AG09309 (cell line): ENCODE results near the gene SPOCK3.
"Not testable (repeated sequence)": the region's sequence is repeated elsewhere in the genome, so short reads cannot be mapped to it uniquely, and the experiment has no call there.

Experiments used
- DNase-seq: peaks from one replicate; pipeline ENCODE4 v3.0.0-alpha.2; 2010; ENCODE audit warnings: low read depth
- H3K4me3 ChIP-seq: 2 replicates; pipeline ENCODE4 v1.5.1; 2011; ENCODE audit warnings: mild to moderate bottlenecking, low read depth, low read length, moderate library complexity; ENCODE audit not compliant: control insufficient read depth
- TF ChIP-seq, protein P1 (sequence below): IDR thresholded peaks from 2 replicates; pipeline ENCODE4 v1.5.1; 2011; ENCODE audit warnings: mild to moderate bottlenecking, low read depth, low read length, inconsistent platforms; ENCODE audit not compliant: insufficient read depth, control insufficient read depth; ENCODE audit errors: missing control alignments

SPOCK3 gene

DNA sequence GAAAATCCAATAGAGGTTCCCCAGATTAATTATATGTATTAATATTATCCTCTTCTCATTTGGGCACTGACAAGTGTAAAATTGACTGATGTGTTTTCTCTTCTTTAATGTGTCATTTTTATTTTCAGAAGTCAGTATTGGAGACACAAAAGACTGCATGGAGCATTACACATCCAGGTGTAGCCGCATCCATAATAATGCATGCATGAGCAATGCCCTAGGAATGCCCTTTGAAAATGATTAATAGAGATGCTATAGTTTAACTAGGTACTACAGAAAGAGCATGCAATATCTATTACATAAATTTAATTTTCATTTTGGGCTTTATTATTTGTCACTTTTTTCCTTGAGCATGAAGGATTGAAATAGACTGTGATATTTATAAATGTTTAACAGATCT is 509.9 kb downstream of the SPOCK3 start:
- TF ChIP-seq, protein P1, sequence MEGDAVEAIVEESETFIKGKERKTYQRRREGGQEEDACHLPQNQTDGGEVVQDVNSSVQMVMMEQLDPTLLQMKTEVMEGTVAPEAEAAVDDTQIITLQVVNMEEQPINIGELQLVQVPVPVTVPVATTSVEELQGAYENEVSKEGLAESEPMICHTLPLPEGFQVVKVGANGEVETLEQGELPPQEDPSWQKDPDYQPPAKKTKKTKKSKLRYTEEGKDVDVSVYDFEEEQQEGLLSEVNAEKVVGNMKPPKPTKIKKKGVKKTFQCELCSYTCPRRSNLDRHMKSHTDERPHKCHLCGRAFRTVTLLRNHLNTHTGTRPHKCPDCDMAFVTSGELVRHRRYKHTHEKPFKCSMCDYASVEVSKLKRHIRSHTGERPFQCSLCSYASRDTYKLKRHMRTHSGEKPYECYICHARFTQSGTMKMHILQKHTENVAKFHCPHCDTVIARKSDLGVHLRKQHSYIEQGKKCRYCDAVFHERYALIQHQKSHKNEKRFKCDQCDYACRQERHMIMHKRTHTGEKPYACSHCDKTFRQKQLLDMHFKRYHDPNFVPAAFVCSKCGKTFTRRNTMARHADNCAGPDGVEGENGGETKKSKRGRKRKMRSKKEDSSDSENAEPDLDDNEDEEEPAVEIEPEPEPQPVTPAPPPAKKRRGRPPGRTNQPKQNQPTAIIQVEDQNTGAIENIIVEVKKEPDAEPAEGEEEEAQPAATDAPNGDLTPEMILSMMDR, result no peak
- no peak for DNase-seq
- H3K4me3 ChIP-seq, result no peak overlapping the region

DNA sequence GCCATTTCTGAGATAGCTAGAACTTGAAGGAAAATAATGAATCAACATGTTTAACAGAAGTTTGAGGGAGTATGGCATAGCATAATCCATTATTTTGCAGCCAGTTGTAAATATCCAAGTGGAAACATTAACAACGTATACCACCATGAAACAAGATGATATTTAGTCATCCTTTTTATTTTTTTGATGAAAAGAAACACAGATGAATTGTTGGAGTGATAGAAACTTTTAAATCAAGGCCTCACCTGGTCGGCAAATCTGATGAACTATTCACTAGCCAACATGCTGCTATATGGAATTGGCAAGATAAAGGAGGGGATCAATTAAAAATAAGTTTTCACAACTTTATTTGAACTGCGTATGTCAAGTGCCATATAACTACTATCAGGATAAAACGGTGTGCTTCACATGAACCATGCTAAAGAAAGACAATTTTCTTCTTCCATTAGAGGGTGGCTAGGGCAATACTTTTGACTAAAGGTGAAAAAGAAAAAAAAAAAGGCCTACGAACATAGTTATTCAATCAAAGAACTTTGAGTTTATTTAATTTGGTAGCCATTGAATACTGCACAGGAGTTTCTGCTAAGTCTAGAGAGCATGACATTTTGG is 510.7 kb downstream of the SPOCK3 start:
- no peak overlapping the region for H3K4me3 ChIP-seq
- TF ChIP-seq, protein P1, result no peak
- no peak for DNase-seq

DNA sequence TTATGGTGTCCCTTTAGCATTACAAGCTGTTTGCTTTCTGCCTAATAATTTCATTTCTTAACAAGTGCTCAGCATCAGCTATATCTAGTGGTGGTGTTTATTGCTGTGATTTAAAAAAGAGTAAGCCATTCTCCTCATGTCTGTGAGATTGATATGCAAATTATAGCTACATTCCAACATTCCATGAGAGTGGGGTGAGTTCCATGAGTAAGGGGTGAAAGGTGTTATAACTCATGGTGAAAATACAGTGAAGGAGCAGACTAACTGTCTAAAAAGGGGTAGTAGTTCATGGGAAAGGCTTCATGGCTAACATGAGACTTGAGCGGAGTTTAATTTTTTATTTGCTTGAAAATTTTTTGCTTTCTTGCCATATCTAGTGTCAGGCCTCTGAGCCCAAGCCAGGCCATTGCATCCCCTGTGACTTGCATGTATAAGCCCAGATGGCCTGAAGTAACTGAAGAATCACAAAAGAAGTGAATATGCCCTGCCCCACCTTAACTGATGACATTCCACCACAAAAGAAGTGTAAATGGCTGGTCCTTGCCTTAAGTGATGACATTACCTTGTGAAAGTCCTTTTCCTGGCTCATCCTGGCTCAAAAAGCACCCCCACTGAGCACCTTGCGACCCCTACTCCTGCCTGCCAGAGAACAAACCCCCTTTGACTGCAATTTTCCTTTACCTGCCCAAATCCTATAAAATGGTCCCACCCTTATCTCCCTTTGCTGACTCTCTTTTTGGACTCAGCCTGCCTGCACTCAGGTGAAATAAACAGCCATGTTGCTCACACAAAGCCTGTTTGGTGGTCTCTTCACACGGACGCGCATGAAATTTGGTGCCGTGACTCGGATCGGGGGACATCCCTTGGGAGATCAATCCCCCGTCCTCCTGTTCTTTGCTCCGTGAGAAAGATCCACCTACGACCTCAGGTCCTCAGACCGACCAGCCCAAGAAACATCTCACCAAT is 518.3 kb downstream of the SPOCK3 start:
- H3K4me3 ChIP-seq, DNase-seq: not testable (repeated sequence)

DNA sequence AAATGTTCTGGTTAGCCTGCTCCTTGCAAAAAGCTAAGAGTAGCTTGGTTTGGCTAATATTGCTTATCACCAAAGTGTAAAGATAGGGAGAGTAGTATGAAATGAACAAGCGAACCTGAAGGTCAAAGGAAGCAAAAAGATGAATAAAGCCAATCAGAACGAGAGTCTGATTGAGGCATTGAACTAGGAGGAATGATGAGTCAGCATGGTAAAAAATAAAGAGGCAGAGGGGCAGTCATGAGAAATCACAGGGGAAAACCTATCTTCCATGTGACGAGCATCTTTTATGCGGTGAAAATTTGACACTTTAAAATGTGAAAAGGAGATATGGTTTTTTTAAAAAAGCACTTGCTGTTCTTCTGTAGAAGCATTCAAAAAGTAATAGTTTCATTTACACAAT is 533.7 kb downstream of the SPOCK3 start:
- H3K4me3 ChIP-seq, result no peak overlapping the region
- DNase-seq, result no peak
- TF ChIP-seq, protein P1, result no peak

DNA sequence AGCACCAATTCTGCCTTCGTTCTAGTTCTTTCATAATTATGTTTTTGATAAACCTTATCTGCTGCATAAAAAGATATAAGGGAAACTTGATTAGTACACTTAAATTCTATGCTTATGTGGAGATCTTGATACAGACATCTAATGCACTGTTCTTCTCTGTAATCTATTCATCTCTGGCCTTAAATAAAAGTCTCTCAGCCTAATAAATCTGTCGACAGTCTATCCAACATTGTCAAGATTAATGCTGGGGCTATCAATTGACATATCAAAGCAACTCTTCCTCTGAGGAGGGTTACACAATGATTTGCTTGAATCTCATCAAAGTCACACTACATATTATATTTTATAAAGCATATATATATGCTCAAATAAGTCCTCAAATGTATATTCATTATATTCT is 545.5 kb downstream of the SPOCK3 start:
- no peak overlapping the region for H3K4me3 ChIP-seq
- no peak for DNase-seq
- TF ChIP-seq, protein P1, result no peak

DNA sequence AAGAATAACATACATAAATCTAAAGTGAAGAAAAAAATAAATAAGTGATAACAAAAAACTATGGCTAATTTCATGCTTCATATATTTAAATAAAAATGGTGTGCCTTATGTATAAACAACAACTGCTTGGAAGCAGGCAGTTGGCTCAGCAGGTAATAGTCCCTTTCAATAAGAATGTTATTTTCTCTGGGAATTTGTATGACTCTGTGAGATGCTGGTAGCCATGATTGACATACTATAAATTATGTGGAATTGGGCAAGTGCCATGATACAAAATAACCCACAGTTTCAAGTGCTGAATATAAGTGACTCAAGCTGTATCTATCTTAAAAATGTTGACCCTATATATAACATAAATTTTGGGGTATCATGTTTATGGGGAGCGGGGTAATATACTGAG is 546.5 kb downstream of the SPOCK3 start:
- H3K4me3 ChIP-seq, result no peak overlapping the region
- DNase-seq, result no peak
- TF ChIP-seq, protein P1, result no peak
